Stimulated activated CD8-positive, alpha-beta memory T cell treated with anti-CD3 and anti-CD28 coated beads, Interleukin-4, amount 100 ng/mL, for 4 hours (primary cell): ENCODE measurements around the gene RBMS1.
"Not testable (repeated sequence)": the region's sequence is repeated elsewhere in the genome, so short reads cannot be mapped to it uniquely, and the experiment has no call there.

ENCODE experiments used
- DNase-seq, 2 donors: peaks; one replicate each; pipeline ENCODE4 v3.0.0-alpha.2; 2020; ENCODE audit warnings: low read depth in 2 of 2, low spot score in 1 of 2

RBMS1 gene

GRCh38 chr2:160387558-160388262 is 105.9 kb downstream of the RBMS1 start:
- no peak for DNase-seq

- DNase-seq = no peak
Measured at GRCh38 chr2:160384791-160385190, 108.8 kb downstream of the RBMS1 start.

- no peak for DNase-seq
Measured at GRCh38 chr2:160381425-160381951, 112.1 kb downstream of the RBMS1 start.

- no peak for DNase-seq
Measured at GRCh38 chr2:160380611-160381010, 113.0 kb downstream of the RBMS1 start.

GRCh38 chr2:160380000-160380570 is 113.5 kb downstream of the RBMS1 start:
- no peak for DNase-seq

GRCh38 chr2:160379399-160379798 is 114.2 kb downstream of the RBMS1 start:
- DNase-seq = no peak

GRCh38 chr2:160377204-160377995 is 116.2 kb downstream of the RBMS1 start:
- no peak for DNase-seq

GRCh38 chr2:160376576-160376975 is 117.0 kb downstream of the RBMS1 start:
- no peak for DNase-seq

- no peak for DNase-seq
Measured at GRCh38 chr2:160375802-160376469, 117.7 kb downstream of the RBMS1 start.

GRCh38 chr2:160375037-160375436 is 118.6 kb downstream of the RBMS1 start:
- no peak for DNase-seq

- no peak for DNase-seq
Measured at GRCh38 chr2:160373666-160374065, 119.9 kb downstream of the RBMS1 start.

- DNase-seq = no peak
Measured at GRCh38 chr2:160373263-160373662, 120.3 kb downstream of the RBMS1 start.

- no peak for DNase-seq
Measured at GRCh38 chr2:160372585-160372984, 121.0 kb downstream of the RBMS1 start.

GRCh38 chr2:160372010-160372356 is 121.6 kb downstream of the RBMS1 start:
- no peak for DNase-seq

- no peak for DNase-seq
Measured at GRCh38 chr2:160371251-160372009, 122.2 kb downstream of the RBMS1 start.

GRCh38 chr2:160368988-160369930 is 124.3 kb downstream of the RBMS1 start:
- DNase-seq = no peak

GRCh38 chr2:160367887-160368286 is 125.7 kb downstream of the RBMS1 start:
- no peak for DNase-seq

GRCh38 chr2:160367139-160367538 is 126.5 kb downstream of the RBMS1 start:
- DNase-seq = not testable (repeated sequence)

GRCh38 chr2:160366474-160366873 is 127.1 kb downstream of the RBMS1 start:
- no peak for DNase-seq
